ENCODE measurements around the gene LRRC56.

Gene LRRC56

DNA sequence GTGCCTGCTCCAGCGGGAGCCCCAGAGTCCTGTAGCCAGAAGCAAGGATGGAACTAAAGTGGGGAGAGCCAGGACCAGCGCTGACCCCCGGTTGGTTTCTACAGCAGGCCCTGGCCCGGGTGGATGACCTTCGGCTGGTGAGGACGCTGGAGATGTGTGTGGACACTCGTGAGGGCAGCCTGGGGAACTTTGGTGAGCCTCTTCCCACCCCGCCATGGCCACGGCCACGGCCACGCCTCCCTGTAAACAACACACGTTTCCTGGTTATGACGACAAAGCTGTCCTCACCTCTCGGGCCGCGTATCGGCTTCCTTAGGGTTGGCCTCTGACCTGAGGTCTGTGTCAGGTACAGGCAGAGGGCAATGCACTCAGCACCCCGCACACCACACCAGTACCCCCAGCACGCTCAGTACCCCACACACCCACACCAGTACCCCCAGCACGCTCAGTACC lies 4.1 kb downstream of the LRRC56 start:
- 93 to 95% methylated on average over 18 to 19 of the region's 20 CpGs for WGBS, 2 experiments
- no peaks in the 10 kb centered on the region for H3K36me3 ChIP-seq (ENCODE audit: control insufficient read depth, insufficient read depth, low read length)
- peaks cover 21% of the 10 kb centered on the region for H3K4me1 ChIP-seq (ENCODE audit: control insufficient read depth, insufficient read depth, low read length)
- H3K9me3 ChIP-seq (ENCODE audit: control insufficient read depth, low read length) = no peaks in the 10 kb centered on the region
- H3K27me3 ChIP-seq (ENCODE audit: control insufficient read depth, insufficient read depth, low read length, poor library complexity, severe bottlenecking) = peaks cover 24% of the 10 kb centered on the region
- no peak overlapping the region for H3K4me3 ChIP-seq (ENCODE audit: insufficient read depth, low read depth, low read length)
- H3K27ac ChIP-seq (ENCODE audit: insufficient read depth, low read depth, low read length, poor library complexity, severe bottlenecking) = no peak overlapping the region

DNA sequence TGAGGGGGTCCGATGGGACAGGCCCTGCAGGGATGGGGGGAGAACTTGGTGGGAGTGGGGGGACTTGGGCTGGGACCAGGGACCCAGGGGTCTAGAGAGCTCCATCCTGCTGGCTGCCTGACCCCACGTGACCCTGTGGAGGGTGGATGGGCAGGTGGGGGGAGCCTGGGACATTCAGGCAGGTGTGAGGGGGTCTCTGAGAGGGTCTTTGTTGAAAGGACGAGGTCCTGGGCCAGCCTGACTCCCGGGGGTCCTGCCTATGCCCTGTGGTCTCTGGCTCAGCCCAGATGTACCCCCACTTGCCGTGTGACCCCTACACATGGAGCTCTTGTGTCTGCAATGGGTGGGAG lies 7.5 kb downstream of the LRRC56 start:
- Histone ChIP-seq H3K4me3 (ENCODE audit: insufficient read depth, low read depth, low read length) (no peak overlapping the region), H3K4me1 (ENCODE audit: control insufficient read depth, insufficient read depth, low read length) (peaks cover 12% of the 10 kb centered on the region), H3K9me3 (ENCODE audit: control insufficient read depth, low read length) (no peaks in the 10 kb centered on the region), H3K36me3 (ENCODE audit: control insufficient read depth, insufficient read depth, low read length) (no peaks in the 10 kb centered on the region), H3K27ac (ENCODE audit: insufficient read depth, low read depth, low read length, poor library complexity, severe bottlenecking) (no peak overlapping the region), H3K27me3 (ENCODE audit: control insufficient read depth, insufficient read depth, low read length, poor library complexity, severe bottlenecking) (no peaks in the 10 kb centered on the region)
- WGBS, 2 experiments = 80 to 82% methylated on average over 5 of the region's 5 CpGs

DNA sequence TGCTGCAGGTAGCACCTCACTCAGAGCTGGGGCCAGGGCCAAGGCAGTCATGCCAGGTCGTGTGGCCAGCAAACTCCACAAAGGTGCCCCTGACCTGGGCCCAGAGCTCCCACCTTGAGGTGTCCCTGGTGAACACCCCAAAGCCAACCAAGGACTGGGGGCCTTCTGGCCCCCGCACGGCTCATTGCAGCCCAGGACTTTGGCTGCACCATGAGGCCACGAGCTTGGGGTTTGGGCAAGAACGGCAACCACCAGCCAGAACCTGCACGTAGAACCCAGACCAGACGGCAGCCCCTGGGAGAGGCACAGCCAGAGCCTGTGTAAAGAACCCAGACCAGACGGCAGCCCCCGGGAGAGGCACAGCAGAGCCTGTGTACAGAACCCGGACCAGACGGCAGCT lies 7.8 kb downstream of the LRRC56 start:
- Histone ChIP-seq H3K27me3 (ENCODE audit: control insufficient read depth, insufficient read depth, low read length, poor library complexity, severe bottlenecking) (no peaks in the 10 kb centered on the region), H3K27ac (ENCODE audit: insufficient read depth, low read depth, low read length, poor library complexity, severe bottlenecking) (no peak overlapping the region), H3K9me3 (ENCODE audit: control insufficient read depth, low read length) (no peaks in the 10 kb centered on the region), H3K4me1 (ENCODE audit: control insufficient read depth, insufficient read depth, low read length) (peaks cover 12% of the 10 kb centered on the region), H3K4me3 (ENCODE audit: insufficient read depth, low read depth, low read length) (no peak overlapping the region), H3K36me3 (ENCODE audit: control insufficient read depth, insufficient read depth, low read length) (no peaks in the 10 kb centered on the region)
- WGBS, 2 experiments = 89% methylated on average over 11 of the region's 11 CpGs

DNA sequence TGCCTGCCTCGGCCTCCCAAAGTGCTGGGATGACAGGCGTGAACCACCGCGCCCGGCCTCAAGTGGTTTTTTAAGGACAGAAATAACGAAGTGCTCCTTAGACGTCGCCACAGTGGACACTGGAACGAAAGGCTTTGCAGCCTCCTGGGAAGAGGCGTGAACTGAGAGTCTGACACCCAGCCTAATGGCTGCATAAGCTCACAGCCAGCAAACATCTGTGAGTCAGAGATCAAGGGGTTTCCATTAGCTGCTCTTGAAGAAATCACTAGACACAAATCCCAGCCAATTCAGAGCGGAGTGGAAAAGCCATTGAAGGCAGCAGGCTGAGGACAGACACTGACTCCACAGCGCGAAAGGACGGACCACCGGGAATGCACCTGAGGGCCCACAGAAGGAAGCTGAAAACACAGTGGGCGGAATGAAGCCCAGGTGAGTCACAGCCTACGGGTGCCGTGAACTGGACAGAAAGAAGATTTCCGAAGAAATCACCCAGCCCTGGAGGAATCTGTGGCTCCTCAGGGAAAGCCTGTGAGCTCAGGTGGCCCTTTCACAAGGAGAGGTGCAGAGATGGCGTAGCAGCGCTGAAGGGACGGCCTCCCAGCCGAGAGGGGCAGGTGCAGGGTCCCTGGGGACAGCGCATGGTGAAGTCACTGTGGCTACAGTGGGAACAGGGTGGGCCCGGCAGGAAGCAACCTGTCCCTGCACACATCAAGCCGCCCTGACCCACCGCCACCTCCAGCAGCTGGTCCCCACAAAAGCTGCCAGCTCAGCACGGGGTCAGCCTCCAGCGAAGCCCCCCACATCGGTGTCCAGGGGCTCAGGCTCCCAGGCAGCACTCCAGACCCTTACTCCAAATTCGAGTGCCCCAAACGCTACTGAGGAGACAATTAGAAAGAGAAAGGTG lies 11.6 kb downstream of the LRRC56 start:
- no peaks in the 10 kb centered on the region for H3K36me3 ChIP-seq (ENCODE audit: control insufficient read depth, insufficient read depth, low read length)
- peaks cover under 1% of the 10 kb centered on the region for H3K27me3 ChIP-seq (ENCODE audit: control insufficient read depth, insufficient read depth, low read length, poor library complexity, severe bottlenecking)
- 89 to 91% methylated on average over 32 of the region's 32 CpGs for WGBS, 2 experiments
- peaks cover 4% of the 10 kb centered on the region for H3K4me1 ChIP-seq (ENCODE audit: control insufficient read depth, insufficient read depth, low read length)
- no peaks in the 10 kb centered on the region for H3K9me3 ChIP-seq (ENCODE audit: control insufficient read depth, low read length)
- no peak overlapping the region for H3K4me3 ChIP-seq (ENCODE audit: insufficient read depth, low read depth, low read length)
- no peak overlapping the region for H3K27ac ChIP-seq (ENCODE audit: insufficient read depth, low read depth, low read length, poor library complexity, severe bottlenecking)

DNA sequence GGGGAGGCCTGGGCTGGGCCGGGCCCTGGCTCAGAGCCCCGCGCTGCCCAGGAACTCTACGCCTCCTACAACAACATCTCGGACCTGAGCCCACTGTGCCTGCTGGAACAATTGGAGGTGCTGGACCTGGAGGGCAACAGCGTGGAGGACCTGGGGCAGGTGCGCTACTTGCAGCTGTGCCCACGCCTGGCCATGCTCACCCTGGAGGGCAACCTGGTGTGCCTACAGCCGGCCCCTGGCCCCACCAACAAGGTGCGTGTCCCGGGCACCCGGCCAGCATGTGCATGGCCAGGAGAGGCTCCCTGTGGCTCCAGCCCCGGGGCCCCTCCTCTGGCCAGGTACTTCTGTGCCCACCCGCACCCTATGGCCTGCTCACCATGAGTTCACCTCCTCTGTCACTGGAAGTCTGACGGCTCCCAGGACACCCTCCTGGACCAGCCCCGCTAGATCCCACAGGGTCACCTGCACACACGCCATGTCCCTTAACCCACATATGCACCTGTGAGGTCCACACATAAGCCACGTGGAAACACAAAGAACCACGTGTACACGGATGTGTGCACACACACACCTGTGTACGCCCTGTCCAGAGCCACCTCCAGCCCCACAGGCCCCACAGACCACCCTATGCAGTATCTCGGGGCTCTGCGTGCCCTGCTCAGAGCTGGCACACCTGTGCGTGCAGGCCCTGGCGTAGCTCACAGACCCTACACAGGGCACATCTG lies 12.9 kb downstream of the LRRC56 start:
- peaks cover 11% of the 10 kb centered on the region for H3K27me3 ChIP-seq (ENCODE audit: control insufficient read depth, insufficient read depth, low read length, poor library complexity, severe bottlenecking)
- WGBS, 2 experiments = 94 to 95% methylated on average over 25 of the region's 25 CpGs
- H3K36me3 ChIP-seq (ENCODE audit: control insufficient read depth, insufficient read depth, low read length) = no peaks in the 10 kb centered on the region
- H3K4me3 ChIP-seq (ENCODE audit: insufficient read depth, low read depth, low read length) = no peak overlapping the region
- no peaks in the 10 kb centered on the region for H3K9me3 ChIP-seq (ENCODE audit: control insufficient read depth, low read length)
- no peak overlapping the region for H3K27ac ChIP-seq (ENCODE audit: insufficient read depth, low read depth, low read length, poor library complexity, severe bottlenecking)
- peaks cover 4% of the 10 kb centered on the region for H3K4me1 ChIP-seq (ENCODE audit: control insufficient read depth, insufficient read depth, low read length)

DNA sequence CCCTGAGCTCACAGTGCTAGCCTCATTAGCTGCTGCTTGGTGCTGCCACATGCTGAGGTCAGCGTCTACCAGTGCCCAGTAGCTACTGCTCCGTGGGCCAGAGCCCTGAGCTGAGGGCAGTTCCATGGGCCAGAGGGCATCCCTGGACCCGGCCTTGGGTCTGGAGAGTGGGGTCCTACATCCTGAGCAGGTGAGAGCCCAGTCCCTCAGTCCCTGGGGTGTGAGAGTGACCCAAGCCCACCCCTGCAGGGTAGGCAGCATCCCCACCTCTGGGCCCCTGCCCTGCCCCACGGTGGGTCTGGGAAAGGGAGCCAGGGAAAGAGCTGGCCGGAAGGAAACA lies 13.4 kb downstream of the LRRC56 start:
- Histone ChIP-seq H3K27ac (ENCODE audit: insufficient read depth, low read depth, low read length, poor library complexity, severe bottlenecking) (no peak overlapping the region), H3K36me3 (ENCODE audit: control insufficient read depth, insufficient read depth, low read length) (no peaks in the 10 kb centered on the region), H3K27me3 (ENCODE audit: control insufficient read depth, insufficient read depth, low read length, poor library complexity, severe bottlenecking) (peaks cover 16% of the 10 kb centered on the region), H3K4me1 (ENCODE audit: control insufficient read depth, insufficient read depth, low read length) (peaks cover 4% of the 10 kb centered on the region), H3K4me3 (ENCODE audit: insufficient read depth, low read depth, low read length) (no peak overlapping the region), H3K9me3 (ENCODE audit: control insufficient read depth, low read length) (no peaks in the 10 kb centered on the region)
- WGBS, 2 experiments = 87 to 91% methylated on average over 4 to 5 of the region's 5 CpGs

DNA sequence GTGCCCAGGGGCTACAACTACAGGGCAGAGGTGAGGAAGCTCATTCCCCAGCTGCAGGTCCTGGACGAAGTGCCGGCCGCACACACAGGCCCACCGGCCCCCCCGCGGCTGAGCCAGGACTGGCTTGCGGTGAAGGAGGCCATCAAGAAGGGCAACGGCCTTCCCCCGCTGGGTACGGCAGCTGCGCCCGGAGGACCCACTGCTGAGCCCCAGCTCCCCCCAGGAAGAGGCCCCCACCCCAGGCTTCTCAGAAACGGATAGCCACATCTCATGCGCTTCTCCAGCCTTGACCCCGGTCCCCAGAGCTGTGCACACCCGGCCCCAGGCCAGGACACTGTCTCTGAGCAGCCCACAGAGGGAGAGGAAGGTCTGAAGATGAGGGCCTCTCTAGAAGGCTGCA lies 13.8 kb downstream of the LRRC56 start:
- H3K4me3 ChIP-seq (ENCODE audit: insufficient read depth, low read depth, low read length) = no peak overlapping the region
- no peaks in the 10 kb centered on the region for H3K36me3 ChIP-seq (ENCODE audit: control insufficient read depth, insufficient read depth, low read length)
- H3K9me3 ChIP-seq (ENCODE audit: control insufficient read depth, low read length) = no peaks in the 10 kb centered on the region
- peaks cover 20% of the 10 kb centered on the region for H3K27me3 ChIP-seq (ENCODE audit: control insufficient read depth, insufficient read depth, low read length, poor library complexity, severe bottlenecking)
- peaks cover 4% of the 10 kb centered on the region for H3K4me1 ChIP-seq (ENCODE audit: control insufficient read depth, insufficient read depth, low read length)
- WGBS, 2 experiments = 90 to 92% methylated on average over 16 of the region's 16 CpGs
- no peak overlapping the region for H3K27ac ChIP-seq (ENCODE audit: insufficient read depth, low read depth, low read length, poor library complexity, severe bottlenecking)

DNA sequence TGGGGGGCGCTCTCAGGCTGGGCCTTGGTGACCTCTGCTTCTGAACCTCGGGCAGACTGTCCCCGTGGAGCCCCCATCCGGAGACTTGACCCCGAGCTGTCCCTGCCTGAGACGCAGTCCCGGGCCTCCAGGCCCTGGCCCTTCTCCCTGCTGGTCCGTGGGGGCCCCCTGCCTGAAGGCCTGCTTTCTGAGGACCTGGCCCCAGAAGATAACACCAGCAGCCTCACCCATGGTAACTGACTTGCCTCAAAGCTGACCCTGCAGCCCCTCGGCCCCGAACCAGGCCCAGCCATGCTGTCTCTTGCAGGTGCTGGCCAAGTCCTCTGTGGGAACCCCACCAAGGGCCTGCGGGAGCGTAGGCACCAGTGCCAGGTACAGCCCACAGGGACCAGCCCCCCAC lies 14.3 kb downstream of the LRRC56 start:
- peaks cover 4% of the 10 kb centered on the region for H3K4me1 ChIP-seq (ENCODE audit: control insufficient read depth, insufficient read depth, low read length)

DNA sequence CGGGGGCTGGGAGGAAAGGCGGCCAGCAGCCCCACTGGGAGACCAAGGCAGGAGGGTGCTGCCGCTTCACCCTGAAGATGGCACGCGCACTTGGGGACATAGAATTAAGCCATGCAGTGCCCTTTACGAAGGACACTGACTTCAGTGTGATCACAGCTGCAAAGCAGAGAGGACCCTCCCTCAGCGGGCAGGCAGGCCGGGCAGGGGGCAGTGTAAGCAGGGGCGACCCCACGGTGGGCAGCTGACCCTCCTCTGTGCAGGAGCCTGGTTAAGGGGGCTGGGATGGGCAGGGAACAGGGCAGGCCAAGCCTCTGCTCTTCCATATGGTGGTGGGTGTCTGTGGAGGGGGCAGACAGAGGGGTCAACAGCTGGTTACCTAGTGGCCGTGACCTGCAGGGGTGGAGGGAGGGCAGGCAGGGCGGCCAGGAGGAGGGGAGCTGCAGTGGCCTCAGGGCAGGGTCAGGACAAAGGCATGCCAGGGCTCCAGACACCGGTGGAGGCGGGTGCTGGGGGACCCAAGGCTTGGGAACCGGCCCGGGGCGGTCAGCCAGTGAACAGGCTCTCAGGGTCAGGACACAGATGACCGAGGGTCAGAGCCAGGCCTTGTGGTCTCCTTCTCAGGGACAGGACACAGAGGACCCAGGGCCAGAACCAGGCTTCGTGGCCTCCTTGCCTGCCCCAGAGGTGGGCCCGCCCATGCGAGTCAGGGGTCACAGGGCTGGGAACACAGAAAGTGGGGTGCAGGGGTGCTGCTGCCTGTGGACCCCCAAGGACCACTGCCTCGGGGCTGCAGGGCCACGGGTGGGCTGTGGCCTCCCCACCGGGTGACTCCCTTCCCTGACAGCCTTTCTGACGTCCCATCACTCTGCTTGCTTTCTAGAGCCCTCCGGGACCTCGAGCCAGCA lies 16.0 kb downstream of the LRRC56 start:
- peaks cover 4% of the 10 kb centered on the region for H3K4me1 ChIP-seq (ENCODE audit: control insufficient read depth, insufficient read depth, low read length)
- 90 to 91% methylated on average over 27 of the region's 27 CpGs for WGBS, 2 experiments

More for the DNA sequence above, 14.3 kb downstream of the LRRC56 start:
- WGBS, 2 experiments = 89 to 90% methylated on average over 12 of the region's 12 CpGs
- no peaks in the 10 kb centered on the region for H3K9me3 ChIP-seq (ENCODE audit: control insufficient read depth, low read length)
- H3K4me3 ChIP-seq (ENCODE audit: insufficient read depth, low read depth, low read length) = no peak overlapping the region
- H3K27ac ChIP-seq (ENCODE audit: insufficient read depth, low read depth, low read length, poor library complexity, severe bottlenecking) = no peak overlapping the region
- peaks cover 25% of the 10 kb centered on the region for H3K27me3 ChIP-seq (ENCODE audit: control insufficient read depth, insufficient read depth, low read length, poor library complexity, severe bottlenecking)
- no peaks in the 10 kb centered on the region for H3K36me3 ChIP-seq (ENCODE audit: control insufficient read depth, insufficient read depth, low read length)

DNA sequence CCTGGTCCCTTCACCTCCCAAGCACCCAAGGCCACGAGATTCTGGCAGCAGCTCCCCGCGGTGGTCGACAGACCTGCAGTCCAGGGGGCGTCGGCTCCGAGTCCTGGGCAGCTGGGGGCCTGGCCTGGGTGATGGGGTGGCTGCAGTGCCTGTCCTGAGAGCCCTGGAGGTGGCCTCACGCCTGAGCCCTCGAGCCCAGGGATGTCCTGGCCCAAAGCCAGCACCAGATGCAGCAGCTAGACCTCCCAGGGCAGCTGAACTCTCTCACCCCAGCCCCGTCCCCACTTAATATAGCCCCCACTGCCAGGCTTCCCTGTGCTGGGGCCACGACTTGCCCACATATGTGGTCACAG lies 16.6 kb downstream of the LRRC56 start:
- H3K36me3 ChIP-seq (ENCODE audit: control insufficient read depth, insufficient read depth, low read length) = no peaks in the 10 kb centered on the region
- peaks cover 49% of the 10 kb centered on the region for H3K27me3 ChIP-seq (ENCODE audit: control insufficient read depth, insufficient read depth, low read length, poor library complexity, severe bottlenecking)
- WGBS, 2 experiments = 79 to 86% methylated on average over 11 of the region's 11 CpGs
- no peak overlapping the region for H3K4me3 ChIP-seq (ENCODE audit: insufficient read depth, low read depth, low read length)
- H3K4me1 ChIP-seq (ENCODE audit: control insufficient read depth, insufficient read depth, low read length) = peaks cover 4% of the 10 kb centered on the region
- H3K27ac ChIP-seq (ENCODE audit: insufficient read depth, low read depth, low read length, poor library complexity, severe bottlenecking) = no peak overlapping the region
- no peaks in the 10 kb centered on the region for H3K9me3 ChIP-seq (ENCODE audit: control insufficient read depth, low read length)

More for the DNA sequence above, 16.0 kb downstream of the LRRC56 start:
- peaks cover 42% of the 10 kb centered on the region for H3K27me3 ChIP-seq (ENCODE audit: control insufficient read depth, insufficient read depth, low read length, poor library complexity, severe bottlenecking)
- H3K9me3 ChIP-seq (ENCODE audit: control insufficient read depth, low read length) = no peaks in the 10 kb centered on the region
- H3K4me3 ChIP-seq (ENCODE audit: insufficient read depth, low read depth, low read length) = no peak overlapping the region
- H3K36me3 ChIP-seq (ENCODE audit: control insufficient read depth, insufficient read depth, low read length) = no peaks in the 10 kb centered on the region
- H3K27ac ChIP-seq (ENCODE audit: insufficient read depth, low read depth, low read length, poor library complexity, severe bottlenecking) = no peak overlapping the region

Measured in ectodermal cell (in vitro differentiated cells).